Loucy (cell line): ENCODE measurements around the gene GBGT1.

ENCODE experiments used
- CTCF ChIP-seq: fragments of 200-600 bp; sonication (generic); conservative IDR thresholded peaks from 2 replicates; pipeline ENCODE4 v1.5.1; 2014; ENCODE audit warnings: mild to moderate bottlenecking, antibody characterized with exemption, low read length
- EZH2phosphoT487 ChIP-seq: fragments of 200-600 bp; IDR thresholded peaks from 2 replicates; pipeline ENCODE4 v1.6.1; 2018; ENCODE audit warnings: antibody characterized with exemption, mild to moderate bottlenecking, moderate library complexity, borderline replicate concordance

GRCh38 chr9:133135146-133135745, 28.5 kb downstream of the GBGT1 start:
- TF ChIP-seq CTCF (no peak), EZH2phosphoT487 (no peak)
